HepG2 (cell line): Measurements from ENCODE around the gene SLC17A8. TPM values are rescaled to one million over a fixed set of nuclear protein-coding genes. Genes with fewer than 3 reads are reported as not detected.

Experiments
- CENPT ChIP-seq: sonication (generic); formaldehyde crosslinking; IDR thresholded peaks from 2 replicates; pipeline ENCODE4 v1.8.0; 2022; ENCODE audit warnings: low read depth, mild to moderate bottlenecking, moderate library complexity, missing genetic modification reagents
- HNF4G ChIP-seq, 2 experiments: sonication (generic) in 1 of 2; formaldehyde crosslinking in 1 of 2; IDR thresholded peaks; 2 replicates each; pipeline versions ENCODE4 v1.4.0 to v1.6.1; 2011 to 2020; ENCODE audit warnings: borderline replicate concordance in 2 of 2, low read depth in 2 of 2, mild to moderate bottlenecking in 2 of 2, low read length in 1 of 2, missing genetic modification reagents in 1 of 2, moderate library complexity in 1 of 2
- MAFF ChIP-seq: IDR thresholded peaks from 2 replicates; pipeline ENCODE4 v1.6.1; 2011; ENCODE audit warnings: low read depth, low read length, improper control_type of control experiment
- NCOR1 ChIP-seq: fragments of 200-600 bp; sonication (generic); IDR thresholded peaks from 2 replicates; pipeline ENCODE4 v1.7.0; 2017; ENCODE audit warnings: antibody characterized with exemption, low read length, borderline replicate concordance
- TGIF2 ChIP-seq: IDR thresholded peaks from 2 replicates; pipeline ENCODE4 v1.6.1; 2016; ENCODE audit warnings: control low read depth, missing compliant biosample characterization
- ZNF121 ChIP-seq: sonication (generic); formaldehyde crosslinking; IDR thresholded peaks from 2 replicates; pipeline ENCODE4 v1.5.0; 2020; ENCODE audit warnings: mild to moderate bottlenecking, missing genetic modification reagents
- ZNF629 ChIP-seq: sonication (generic); formaldehyde crosslinking; conservative IDR thresholded peaks from 2 replicates; pipeline ENCODE4 v1.5.0; 2020; ENCODE audit warnings: missing genetic modification reagents
- ZNF761 ChIP-seq: sonication (generic); formaldehyde crosslinking; conservative IDR thresholded peaks from 2 replicates; pipeline ENCODE4 v1.4.0; 2020; ENCODE audit warnings: mild to moderate bottlenecking, missing genetic modification reagents
- ZNF83 ChIP-seq: sonication (generic); formaldehyde crosslinking; IDR thresholded peaks from 2 replicates; pipeline ENCODE4 v1.4.0; 2020; ENCODE audit warnings: missing genetic modification reagents, mild to moderate bottlenecking, borderline replicate concordance
- ZSCAN30 ChIP-seq: sonication (generic); formaldehyde crosslinking; IDR thresholded peaks from 2 replicates; pipeline ENCODE4 v1.5.0; 2020; ENCODE audit warnings: mild to moderate bottlenecking, missing genetic modification reagents
- polyA plus RNA-seq, 8 experiments: library from polyadenylated mRNA; depleted of rRNA in 3 of 8; stranded (reverse) in 7 of 8; unstranded in 1 of 8; fragments of >200 nt; fragmentation: Illumina TruSeq in 4 of 8; extraction: Trizol in 4 of 8; gene quantifications; 2 replicates each; pipeline versions ENCODE4 v1.2.1 to v1.2.3, GENCODE V29; 2011 to 2016; ENCODE audit warnings: low read depth in 4 of 8, missing spikeins in 1 of 8, mixed read lengths in 1 of 8; ENCODE audit not compliant: insufficient read depth in 1 of 8
- total RNA-seq, 5 experiments: library from RNA; depleted of rRNA; stranded (reverse); fragments of >200 nt; fragmentation: Illumina TruSeq; extraction: Trizol; gene quantifications; 2 replicates each; pipeline ENCODE4 v1.2.3, GENCODE V29; 2016; ENCODE audit warnings: low read depth in 1 of 5
- TF ChIP-seq, protein P1 (sequence below), 2 experiments: fragments of 450-650 bp in 1 of 2; sonication (generic) in 1 of 2; formaldehyde crosslinking in 1 of 2; IDR thresholded peaks; 2 replicates each; pipeline versions ENCODE4 v1.6.1 to v1.8.0; 2016 to 2022; ENCODE audit warnings: antibody characterized with exemption in 1 of 2, mild to moderate bottlenecking in 1 of 2, missing genetic modification reagents in 1 of 2
- TF ChIP-seq, protein P2 (sequence below): sonication (generic); formaldehyde crosslinking; IDR thresholded peaks from 2 replicates; pipeline ENCODE4 v1.5.0; 2020; ENCODE audit warnings: mild to moderate bottlenecking, missing genetic modification reagents, borderline replicate concordance
- TF ChIP-seq, protein P3 (sequence below): sonication (generic); formaldehyde crosslinking; IDR thresholded peaks from 2 replicates; pipeline ENCODE4 v1.8.0; 2022; ENCODE audit warnings: mild to moderate bottlenecking, missing genetic modification reagents, moderate library complexity
- TF ChIP-seq, protein P4 (sequence below): sonication (generic); formaldehyde crosslinking; IDR thresholded peaks from 2 replicates; pipeline ENCODE4 v1.4.0; 2020; ENCODE audit warnings: mild to moderate bottlenecking, low read depth, missing genetic modification reagents

Gene SLC17A8
- total and polyA plus RNA-seq, 2 of the 13 experiments (the other 11 are each of a cell fraction or from before 2014, with no cell fraction given) = 0.07 to 0.15 TPM

DNA sequence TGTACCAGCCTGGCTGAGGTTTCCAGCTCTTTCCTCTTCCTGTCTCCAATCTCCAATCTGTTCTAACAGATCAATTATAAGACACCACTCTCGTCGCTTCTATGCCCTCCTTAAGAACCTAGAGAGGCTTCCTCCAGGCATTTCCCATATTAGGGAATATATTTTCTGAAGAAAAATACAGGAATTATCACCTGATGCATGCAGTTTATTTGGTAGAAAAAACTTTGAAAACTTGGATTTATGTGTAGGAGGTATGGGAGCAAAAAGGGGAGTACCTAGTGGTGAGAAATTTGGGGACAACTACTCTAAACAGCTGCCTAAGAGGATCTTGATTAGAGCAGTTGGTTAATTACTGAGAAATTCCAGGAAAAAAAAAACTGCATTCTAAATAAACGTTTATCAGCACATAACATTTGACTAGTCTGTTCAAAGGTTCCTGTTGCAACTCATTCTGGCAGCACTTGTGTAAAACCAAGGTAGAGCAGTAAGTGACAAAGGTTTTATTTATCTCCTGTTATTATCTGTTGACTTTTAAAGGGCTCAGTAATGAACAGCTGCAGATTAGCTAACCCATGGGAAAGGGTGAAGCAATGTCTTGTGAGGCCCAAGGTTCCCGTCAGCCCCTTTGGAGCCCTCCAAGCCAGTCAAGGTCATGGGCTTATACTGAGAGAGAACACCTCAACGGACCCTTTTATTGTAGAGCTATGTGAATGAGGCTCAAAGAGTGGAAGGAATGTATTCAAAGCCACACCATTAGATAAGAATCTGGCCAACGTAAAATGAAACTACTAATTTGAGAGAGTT lies 80.4 kb downstream of the SLC17A8 start (continued):
- TF ChIP-seq, protein P1, sequence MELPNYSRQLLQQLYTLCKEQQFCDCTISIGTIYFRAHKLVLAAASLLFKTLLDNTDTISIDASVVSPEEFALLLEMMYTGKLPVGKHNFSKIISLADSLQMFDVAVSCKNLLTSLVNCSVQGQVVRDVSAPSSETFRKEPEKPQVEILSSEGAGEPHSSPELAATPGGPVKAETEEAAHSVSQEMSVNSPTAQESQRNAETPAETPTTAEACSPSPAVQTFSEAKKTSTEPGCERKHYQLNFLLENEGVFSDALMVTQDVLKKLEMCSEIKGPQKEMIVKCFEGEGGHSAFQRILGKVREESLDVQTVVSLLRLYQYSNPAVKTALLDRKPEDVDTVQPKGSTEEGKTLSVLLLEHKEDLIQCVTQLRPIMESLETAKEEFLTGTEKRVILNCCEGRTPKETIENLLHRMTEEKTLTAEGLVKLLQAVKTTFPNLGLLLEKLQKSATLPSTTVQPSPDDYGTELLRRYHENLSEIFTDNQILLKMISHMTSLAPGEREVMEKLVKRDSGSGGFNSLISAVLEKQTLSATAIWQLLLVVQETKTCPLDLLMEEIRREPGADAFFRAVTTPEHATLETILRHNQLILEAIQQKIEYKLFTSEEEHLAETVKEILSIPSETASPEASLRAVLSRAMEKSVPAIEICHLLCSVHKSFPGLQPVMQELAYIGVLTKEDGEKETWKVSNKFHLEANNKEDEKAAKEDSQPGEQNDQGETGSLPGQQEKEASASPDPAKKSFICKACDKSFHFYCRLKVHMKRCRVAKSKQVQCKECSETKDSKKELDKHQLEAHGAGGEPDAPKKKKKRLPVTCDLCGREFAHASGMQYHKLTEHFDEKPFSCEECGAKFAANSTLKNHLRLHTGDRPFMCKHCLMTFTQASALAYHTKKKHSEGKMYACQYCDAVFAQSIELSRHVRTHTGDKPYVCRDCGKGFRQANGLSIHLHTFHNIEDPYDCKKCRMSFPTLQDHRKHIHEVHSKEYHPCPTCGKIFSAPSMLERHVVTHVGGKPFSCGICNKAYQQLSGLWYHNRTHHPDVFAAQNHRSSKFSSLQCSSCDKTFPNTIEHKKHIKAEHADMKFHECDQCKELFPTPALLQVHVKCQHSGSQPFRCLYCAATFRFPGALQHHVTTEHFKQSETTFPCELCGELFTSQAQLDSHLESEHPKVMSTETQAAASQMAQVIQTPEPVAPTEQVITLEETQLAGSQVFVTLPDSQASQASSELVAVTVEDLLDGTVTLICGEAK (IDR thresholded peaks at IDR 0.05) = no peak
- TF ChIP-seq, protein P1 (CRISPR knock-in tag; IDR thresholded peaks at IDR 0.05) = peak; percentile 41; the same call in 1 of the 2 replicates
- TF ChIP-seq CENPT (CRISPR knock-in tag) = no peak
- TF ChIP-seq ZNF121 (CRISPR knock-in tag) = peak; percentile 49; the same call in 1 of the 2 replicates
- TF ChIP-seq ZSCAN30 (CRISPR knock-in tag) = no peak
- TF ChIP-seq, protein P2, sequence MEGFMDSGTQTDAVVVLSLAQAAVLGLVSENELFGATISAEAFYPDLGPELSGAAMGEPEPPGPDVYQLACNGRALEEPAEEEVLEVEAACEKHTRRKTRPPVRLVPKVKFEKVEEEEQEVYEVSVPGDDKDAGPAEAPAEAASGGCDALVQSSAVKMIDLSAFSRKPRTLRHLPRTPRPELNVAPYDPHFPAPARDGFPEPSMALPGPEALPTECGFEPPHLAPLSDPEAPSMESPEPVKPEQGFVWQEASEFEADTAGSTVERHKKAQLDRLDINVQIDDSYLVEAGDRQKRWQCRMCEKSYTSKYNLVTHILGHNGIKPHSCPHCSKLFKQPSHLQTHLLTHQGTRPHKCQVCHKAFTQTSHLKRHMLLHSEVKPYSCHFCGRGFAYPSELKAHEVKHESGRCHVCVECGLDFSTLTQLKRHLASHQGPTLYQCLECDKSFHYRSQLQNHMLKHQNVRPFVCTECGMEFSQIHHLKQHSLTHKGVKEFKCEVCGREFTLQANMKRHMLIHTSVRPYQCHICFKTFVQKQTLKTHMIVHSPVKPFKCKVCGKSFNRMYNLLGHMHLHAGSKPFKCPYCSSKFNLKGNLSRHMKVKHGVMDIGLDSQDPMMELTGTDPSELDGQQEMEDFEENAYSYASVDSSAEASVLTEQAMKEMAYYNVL (CRISPR knock-in tag) = peak; percentile 94; the same call in 1 of the 2 replicates
- peak; percentile 73 for TF ChIP-seq ZNF629 (CRISPR knock-in tag)
- TF ChIP-seq HNF4G (IDR thresholded peaks at IDR 0.05; ENCODE audit: borderline replicate concordance, low read depth, low read length) = peak; percentile 91
- peak; percentile 65; the same call in 1 of the 2 replicates for TF ChIP-seq HNF4G (CRISPR knock-in tag; IDR thresholded peaks at IDR 0.05; ENCODE audit: borderline replicate concordance, low read depth)
- TF ChIP-seq, protein P3, sequence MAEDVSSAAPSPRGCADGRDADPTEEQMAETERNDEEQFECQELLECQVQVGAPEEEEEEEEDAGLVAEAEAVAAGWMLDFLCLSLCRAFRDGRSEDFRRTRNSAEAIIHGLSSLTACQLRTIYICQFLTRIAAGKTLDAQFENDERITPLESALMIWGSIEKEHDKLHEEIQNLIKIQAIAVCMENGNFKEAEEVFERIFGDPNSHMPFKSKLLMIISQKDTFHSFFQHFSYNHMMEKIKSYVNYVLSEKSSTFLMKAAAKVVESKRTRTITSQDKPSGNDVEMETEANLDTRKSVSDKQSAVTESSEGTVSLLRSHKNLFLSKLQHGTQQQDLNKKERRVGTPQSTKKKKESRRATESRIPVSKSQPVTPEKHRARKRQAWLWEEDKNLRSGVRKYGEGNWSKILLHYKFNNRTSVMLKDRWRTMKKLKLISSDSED (CRISPR knock-in tag) = no peak
- TF ChIP-seq ZNF761 (CRISPR knock-in tag) = no peak
- peak; percentile 97 for TF ChIP-seq NCOR1
- no peak for TF ChIP-seq ZNF83 (CRISPR knock-in tag)
- TF ChIP-seq TGIF2 (CRISPR knock-in tag) = peak; percentile 68; the same call in 1 of the 2 replicates
- no peak for TF ChIP-seq MAFF
- TF ChIP-seq, protein P4, sequence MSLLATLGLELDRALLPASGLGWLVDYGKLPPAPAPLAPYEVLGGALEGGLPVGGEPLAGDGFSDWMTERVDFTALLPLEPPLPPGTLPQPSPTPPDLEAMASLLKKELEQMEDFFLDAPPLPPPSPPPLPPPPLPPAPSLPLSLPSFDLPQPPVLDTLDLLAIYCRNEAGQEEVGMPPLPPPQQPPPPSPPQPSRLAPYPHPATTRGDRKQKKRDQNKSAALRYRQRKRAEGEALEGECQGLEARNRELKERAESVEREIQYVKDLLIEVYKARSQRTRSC (CRISPR knock-in tag) = no peak
